Hematopoietic multipotent progenitor cell treated with erythropoietin and hydrocortisone succinate and interleukin-3 and kit ligand, for 17 days (in vitro differentiated cells): ENCODE results near the gene TNNC1.
A peak's percentile ranks its signal among the peaks of the same experiment; 100 is the strongest.

Source experiments
- DNase-seq: peaks from one replicate; pipeline ENCODE4 v3.0.0-alpha.2; 2015; ENCODE audit warnings: low spot score

Gene TNNC1

GRCh38 chr3:52458031-52458760 lies 4.4 kb upstream of the TNNC1 start:
- DNase-seq = no peak

GRCh38 chr3:52456800-52457183 lies 3.0 kb upstream of the TNNC1 start:
- no peak for DNase-seq

GRCh38 chr3:52456169-52456799 lies 2.4 kb upstream of the TNNC1 start:
- no peak for DNase-seq

GRCh38 chr3:52455283-52456168 lies 1.7 kb upstream of the TNNC1 start, which contains the start of gene NISCH:
NISCH (plus strand) TSS chr3:52455604; CDS start chr3:52455642, 38 bp downstream.
- DNase-seq = peak; percentile 78

- DNase-seq = no peak
Measured at GRCh38 chr3:52454938-52455282, 1.1 kb upstream of the TNNC1 start.

GRCh38 chr3:52454250-52454937 lies 553 bp upstream of the TNNC1 start:
- peak; percentile 30 for DNase-seq

- no peak for DNase-seq
Measured at GRCh38 chr3:52452570-52453221, 1.1 kb downstream of the TNNC1 start.

- DNase-seq = no peak
Measured at GRCh38 chr3:52452126-52452525, 1.7 kb downstream of the TNNC1 start.

- no peak for DNase-seq
Measured at GRCh38 chr3:52451237-52452083, 2.4 kb downstream of the TNNC1 start.

- DNase-seq = no peak
Measured at GRCh38 chr3:52450489-52451236, 3.2 kb downstream of the TNNC1 start.

- DNase-seq = no peak
Measured at GRCh38 chr3:52447512-52448355, 6.1 kb downstream of the TNNC1 start.

GRCh38 chr3:52446631-52447511 lies 7.0 kb downstream of the TNNC1 start:
- peak; percentile 83 for DNase-seq

- DNase-seq = no peak
Measured at GRCh38 chr3:52446042-52446441, 7.8 kb downstream of the TNNC1 start.

- peak; percentile 23 for DNase-seq
Measured at GRCh38 chr3:52444860-52445793, 8.7 kb downstream of the TNNC1 start, which contains the start of gene SEMA3G. SEMA3G (minus strand) TSS chr3:52445103; CDS start chr3:52445027, 76 bp downstream.

- DNase-seq = no peak
Measured at GRCh38 chr3:52443791-52444687, 9.8 kb downstream of the TNNC1 start.

GRCh38 chr3:52443268-52443610 lies 10.6 kb downstream of the TNNC1 start:
- no peak for DNase-seq
